Left forelimb (tissue), 1 donor: ENCODE measurements around the gene SFRP4.

Source experiments
- DNase-seq: peaks from one replicate; pipeline ENCODE4 v3.0.0-alpha.2; 2018; ENCODE audit warnings: low spot score

SFRP4 gene

DNA sequence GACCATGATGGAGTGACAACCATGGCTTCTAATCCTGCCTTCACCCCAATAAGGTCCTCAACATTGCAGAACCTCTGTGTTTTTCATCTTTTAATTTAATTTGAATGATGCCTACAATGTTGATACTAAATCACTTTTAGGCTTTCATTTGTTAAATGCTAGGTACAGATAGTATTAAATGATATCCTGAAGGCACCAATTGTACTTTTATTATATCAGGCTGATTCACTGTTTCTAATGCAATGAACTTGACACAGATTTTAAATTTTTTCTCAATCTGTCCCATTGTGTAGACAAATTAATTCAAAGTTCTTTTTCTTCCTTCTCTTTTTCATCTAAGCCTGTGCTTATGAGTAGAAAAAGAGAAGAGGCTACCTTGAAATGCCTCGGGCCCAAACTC lies 9.0 kb upstream of the SFRP4 start:
- no peak for DNase-seq

DNA sequence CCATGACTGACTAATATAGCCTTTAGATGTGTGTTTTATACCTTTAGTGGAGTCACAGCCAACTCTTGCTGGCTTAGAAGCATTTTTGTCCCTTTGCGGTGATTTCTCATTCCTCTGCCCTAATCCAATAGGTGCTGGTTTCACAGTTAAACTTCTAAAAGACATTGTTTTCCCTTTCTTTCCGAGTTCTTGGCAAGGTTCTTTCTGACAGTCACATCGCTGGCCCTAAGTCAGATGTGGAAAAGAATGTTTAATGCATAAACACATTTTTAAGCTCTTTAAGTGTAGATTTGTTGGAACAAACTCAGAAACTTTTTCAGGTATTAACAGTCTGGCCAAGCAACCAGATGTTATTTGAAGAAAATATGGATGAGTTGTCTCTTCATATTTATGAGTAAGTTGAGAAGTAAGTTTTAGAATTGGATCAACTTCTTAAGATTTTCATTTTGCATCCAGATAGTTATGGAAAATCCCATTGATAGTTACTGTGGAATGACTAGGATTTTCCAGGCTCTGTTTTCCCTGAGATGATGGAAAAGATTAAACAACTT lies 7.9 kb upstream of the SFRP4 start:
- DNase-seq: no peak

DNA sequence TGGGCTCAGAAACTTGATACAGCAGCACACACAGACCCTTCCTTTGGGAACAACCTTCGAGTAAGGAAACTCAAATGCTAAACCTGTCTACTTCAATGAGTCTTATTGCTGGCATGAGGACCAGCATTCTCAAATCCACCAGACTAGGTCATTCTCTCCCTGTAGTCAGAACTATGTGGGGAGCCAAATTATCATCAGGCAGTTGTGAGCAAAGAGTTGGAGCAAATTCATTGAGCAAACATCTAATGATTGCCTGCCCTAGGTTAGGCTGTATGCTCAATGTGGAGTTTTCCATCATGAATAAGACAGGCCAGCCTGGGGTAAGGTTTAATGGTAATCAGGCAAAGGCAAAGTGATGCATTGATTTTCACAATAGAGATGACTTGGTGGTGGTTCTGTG lies 7.4 kb upstream of the SFRP4 start:
- DNase-seq: no peak

- no peak for DNase-seq
Observed at GRCh38 chr7:37921876-37922275, 5.3 kb upstream of the SFRP4 start.

- peak; percentile 77 for DNase-seq
Observed at GRCh38 chr7:37920849-37921805, 4.5 kb upstream of the SFRP4 start.

DNA sequence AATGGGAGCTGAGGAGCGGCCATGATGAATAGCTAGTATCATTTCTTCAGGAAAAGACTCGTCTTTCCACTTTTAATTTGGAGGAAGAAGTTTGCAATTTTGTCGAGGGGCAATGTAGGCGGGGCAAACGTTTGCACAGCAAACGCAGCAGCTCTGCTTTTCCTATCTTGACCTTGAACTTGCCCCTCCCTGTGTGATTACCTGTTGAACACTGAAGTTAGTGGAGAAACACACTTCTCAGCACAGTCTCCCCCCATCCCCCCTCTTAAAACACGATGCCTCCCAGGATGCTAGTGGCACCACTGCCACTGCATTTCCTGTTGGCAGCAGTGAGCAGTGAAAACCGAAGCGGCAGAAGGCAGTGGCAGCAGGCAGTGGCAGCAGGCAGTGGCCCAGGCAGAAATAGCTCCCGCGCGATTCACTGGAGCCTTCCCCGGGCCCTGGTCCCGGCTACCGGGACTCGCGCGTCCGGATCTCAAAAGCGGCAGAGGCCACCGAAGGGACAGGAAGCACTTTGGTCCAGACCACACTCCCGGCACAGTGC lies 3.8 kb upstream of the SFRP4 start, which contains the start of gene EPDR1:
TSS of gene EPDR1 (plus strand) at position 336 of the 544 bp plus-strand sequence. CDS start 300 bp downstream, outside the sequence.
- DNase-seq: no peak

GRCh38 chr7:37918526-37918925 lies 1.9 kb upstream of the SFRP4 start:
- no peak for DNase-seq

DNA sequence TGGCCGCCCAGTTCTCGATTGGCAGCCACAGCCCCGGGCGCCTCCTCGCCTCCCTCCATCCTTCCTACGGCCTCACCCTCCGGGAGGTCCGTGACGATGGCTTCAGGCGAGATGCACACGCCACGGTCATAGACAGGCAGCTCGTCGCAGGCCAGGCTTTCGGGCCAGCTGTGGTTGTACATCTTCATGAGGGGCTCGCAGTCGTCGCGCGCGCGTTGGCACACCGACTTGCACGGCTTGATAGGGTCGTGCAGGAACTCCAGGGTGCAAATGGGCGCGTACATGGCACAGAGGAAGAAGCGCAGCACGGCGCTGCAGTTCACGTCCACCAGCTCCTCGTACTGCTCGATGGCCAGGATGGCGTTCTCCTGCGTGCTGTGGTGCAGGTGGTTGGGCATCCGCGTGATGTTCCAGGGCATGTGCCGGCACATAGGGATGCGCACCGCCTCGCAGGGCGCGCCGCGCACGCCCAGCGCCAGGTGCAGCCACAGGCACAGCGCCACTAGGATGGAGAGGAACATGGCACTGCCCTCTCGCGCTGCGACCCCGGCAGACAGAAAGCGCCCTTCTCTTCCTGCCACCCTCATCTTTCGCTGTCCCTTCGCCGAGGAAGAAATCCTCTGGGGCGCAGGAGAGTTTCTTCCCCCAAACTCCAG lies 472 bp downstream of the SFRP4 start:
- DNase-seq: peak; percentile 76

DNA sequence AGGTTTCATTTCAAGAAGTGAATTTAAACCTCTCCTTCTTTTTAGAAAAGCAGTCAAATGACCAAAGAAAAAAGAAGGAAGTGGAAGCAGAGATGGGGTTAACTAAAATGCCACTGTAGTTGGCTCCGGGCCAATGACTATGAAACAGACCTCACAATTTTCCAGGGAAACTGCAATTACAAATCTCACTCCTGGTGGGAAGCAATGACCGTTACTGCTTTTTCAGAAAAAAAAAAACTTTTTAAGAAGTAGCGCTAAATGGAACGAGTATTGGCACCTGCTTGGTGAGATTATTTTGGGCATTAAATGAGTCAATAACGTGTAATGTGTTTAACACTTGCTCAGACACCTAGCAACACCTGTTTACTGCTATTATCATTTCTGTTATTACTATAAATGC lies 1.2 kb downstream of the SFRP4 start:
- no peak for DNase-seq

- no peak for DNase-seq
Observed at GRCh38 chr7:37912756-37913155, 3.9 kb downstream of the SFRP4 start.

GRCh38 chr7:37908221-37908788 lies 8.3 kb downstream of the SFRP4 start:
- DNase-seq: no peak

DNA sequence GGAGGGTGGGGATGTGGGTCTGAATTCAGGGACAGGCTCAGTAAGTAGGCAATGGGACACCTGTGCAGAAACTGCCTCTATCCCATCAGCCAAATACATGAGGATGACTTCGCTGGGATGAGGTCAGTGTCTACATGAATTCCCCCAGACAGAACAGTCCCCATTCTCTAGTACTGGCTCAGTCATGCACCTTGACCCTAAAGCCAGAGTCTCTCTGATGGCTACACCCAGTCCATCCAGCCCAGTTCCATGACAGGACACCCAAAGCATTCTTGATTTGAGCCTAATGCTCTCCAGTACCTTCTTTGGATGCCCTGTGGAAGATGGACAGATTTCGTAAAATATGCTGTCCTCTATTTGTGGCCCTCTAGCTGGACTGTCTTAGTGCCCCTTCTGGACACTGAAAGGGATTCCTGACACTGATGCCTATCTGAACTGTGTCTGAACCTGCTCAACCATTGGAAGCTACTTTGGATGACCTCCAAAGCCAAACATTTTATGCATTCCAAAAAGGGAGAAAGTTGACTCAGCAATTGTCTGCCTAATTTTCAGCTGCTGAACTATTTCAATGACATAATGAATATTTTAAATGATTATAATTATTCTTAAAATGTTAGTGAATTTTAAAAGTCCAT lies 14.6 kb downstream of the SFRP4 start:
- no peak for DNase-seq

DNA sequence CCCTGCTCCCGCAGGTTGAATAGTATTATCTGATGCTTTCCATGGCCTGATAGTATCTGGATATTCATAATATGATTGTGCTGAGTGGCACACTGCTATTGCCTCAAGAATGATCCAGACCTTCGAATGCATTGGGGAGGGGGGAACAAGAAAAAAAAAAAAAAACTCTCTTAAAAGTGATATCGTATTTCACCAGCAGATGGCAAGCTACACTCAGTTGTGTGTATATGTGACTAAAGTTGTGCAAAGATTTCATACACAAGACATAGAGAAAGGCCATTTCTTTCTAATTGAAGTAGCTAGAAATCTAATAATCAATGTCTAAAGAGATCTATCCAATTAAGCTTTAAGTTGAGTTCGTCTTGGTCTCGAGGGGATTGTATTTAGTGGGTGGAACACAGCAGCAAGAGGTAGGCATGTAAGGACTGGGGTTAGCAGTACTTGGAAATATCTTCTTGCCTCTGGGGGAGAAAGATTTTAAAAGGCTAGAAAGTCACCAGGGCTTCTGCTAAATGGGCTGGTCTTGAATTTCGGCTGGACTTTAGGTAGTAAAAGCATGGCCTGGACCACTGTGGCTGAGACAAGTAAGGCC lies 15.3 kb downstream of the SFRP4 start:
- no peak for DNase-seq

- no peak for DNase-seq
Observed at GRCh38 chr7:37899712-37900247, 16.8 kb downstream of the SFRP4 start.

DNA sequence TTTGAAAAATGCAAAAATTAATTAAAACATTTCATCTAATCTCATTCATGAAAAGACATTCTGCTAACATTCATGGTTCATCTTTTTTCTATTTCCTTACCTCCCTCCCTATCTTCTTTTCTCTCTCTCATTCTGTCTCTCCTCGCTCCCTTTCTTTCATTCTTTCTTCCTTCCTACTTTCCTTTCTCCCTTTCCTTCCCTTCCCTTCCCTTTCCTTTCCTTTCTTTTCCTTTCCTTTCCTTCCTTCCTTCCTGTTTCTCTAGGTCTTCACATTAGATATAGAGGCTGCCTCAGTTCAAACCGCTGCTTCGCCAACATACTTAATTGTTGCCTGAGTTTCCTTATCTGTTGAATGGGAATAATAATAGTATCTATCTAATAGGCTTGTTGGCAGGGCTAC lies 21.9 kb downstream of the SFRP4 start:
- DNase-seq: no peak

DNA sequence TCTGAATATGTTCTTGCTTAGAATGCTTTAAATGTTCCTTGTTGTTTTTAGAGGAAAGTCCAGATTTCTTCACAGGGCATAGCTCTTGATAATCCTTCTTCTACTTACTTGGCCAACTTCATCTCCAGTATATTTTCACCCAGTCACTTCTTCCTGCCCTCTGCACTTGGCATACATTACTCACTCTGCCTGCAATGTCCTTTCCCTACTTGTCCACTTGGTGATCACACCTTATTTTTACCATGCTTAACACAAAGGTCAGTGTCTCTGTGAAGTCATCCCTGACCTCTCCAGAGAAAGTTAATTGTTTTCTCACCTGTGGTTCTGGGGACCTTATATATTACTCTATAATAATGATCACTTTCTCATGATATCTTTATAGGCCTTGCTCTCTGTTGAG lies 23.3 kb downstream of the SFRP4 start:
- DNase-seq: no peak

DNA sequence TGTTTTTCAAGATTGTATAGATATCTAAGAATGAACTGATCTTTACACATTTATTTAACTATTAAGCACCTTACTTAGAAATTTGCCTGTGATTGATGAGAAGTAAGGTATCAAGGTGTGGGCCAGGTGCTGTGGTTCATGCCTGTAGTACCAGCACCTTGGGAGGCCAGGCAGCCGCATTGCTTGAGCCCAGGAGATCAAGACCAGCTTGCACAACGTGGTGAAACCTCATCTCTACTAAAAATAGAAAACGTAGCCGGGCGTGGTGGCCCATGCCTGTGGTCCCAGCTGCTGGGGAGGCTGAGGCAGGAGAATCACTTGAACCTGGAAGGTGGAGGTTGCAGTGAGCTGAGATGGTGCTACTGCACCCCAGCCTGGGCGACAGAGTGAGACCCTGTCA lies 34.5 kb downstream of the SFRP4 start:
- no peak for DNase-seq
